GM19099 (cell line): ENCODE data around the gene PDE7B.

Source experiments
- POLR2A ChIP-seq: IDR thresholded peaks from 3 replicates; pipeline ENCODE4 v1.6.1; 2011; ENCODE audit warnings: low read depth; ENCODE audit not compliant: insufficient read length; ENCODE audit errors: extremely low read depth

Gene PDE7B

DNA sequence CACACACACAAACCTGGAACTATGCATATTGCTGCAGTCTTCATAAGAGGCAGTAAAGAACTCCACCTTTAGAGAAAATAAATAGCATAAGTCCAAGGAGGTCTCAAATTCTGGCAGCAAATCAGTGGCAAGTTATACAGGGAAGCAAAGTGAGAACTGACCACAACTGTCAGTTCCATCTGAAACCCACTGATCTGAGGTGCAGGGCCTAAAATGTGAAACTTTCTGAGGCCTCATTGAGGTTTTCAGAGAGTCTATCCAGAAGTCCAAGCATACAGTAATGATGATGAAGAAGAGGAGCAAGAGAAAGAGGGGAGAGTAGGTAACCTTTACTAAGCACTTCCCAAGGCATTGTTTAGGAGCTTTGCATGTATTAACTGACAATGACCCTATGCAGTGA, 362.4 kb downstream of the PDE7B start:
- no peak for TF ChIP-seq POLR2A

DNA sequence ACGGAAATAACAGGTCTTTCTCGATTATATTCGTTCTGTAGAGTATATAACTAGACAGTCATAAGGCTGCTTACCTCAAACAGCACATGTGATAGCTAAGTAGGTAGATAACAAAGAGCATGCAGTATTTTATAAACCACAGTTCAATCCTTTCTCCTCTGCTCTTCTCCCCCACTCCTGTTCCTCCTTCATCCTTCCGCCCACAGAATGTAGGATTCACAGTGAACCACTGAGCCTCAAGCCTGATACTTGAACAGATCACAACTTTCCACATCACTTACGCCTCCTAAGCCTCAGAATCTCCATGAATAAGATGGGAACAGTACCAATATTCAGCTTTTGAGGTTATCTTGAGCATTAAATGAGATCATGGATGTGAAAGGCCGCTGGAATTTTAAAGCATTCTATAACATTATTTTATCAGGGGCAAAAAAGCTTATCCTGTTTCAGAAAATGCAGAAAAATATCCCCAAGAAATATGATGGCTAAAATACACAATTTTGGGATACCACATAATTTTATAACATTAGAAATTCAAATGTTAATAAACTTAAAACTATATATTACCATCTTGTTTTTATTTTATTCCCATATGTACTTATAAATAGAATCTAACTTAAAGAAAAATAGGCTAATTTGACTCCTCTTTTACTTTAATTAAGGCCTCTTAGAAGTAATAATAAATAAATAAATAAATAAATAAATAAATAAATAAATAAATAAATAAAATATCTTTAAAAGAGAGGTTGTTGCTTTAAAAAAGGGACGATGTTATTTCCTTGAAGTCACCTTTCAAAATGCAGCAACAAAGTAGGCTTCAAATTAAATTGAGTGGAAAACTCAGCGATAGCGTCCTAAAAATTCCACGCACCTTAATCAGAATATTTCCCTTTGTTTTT, 365.3 kb downstream of the PDE7B start:
- TF ChIP-seq POLR2A, result no peak

DNA sequence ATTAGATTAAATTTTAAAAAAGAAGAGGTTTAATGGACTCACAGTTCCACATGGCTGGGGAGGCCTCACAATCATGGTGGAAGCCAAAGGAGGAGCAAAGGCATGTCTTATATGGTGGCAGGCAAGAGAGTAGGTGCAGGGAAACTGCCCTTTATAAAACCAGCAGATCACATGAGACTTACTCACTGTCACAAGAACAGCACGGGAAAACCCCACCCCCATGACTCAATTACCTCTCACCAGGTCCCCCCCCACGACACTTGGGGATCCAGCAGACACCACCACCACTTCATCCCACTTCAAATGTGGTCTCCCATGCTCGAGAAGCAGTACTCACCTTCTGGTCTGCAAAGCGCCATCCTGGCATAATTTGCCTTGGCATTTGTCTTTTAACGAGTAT, 374.0 kb downstream of the PDE7B start:
- no peak for TF ChIP-seq POLR2A

DNA sequence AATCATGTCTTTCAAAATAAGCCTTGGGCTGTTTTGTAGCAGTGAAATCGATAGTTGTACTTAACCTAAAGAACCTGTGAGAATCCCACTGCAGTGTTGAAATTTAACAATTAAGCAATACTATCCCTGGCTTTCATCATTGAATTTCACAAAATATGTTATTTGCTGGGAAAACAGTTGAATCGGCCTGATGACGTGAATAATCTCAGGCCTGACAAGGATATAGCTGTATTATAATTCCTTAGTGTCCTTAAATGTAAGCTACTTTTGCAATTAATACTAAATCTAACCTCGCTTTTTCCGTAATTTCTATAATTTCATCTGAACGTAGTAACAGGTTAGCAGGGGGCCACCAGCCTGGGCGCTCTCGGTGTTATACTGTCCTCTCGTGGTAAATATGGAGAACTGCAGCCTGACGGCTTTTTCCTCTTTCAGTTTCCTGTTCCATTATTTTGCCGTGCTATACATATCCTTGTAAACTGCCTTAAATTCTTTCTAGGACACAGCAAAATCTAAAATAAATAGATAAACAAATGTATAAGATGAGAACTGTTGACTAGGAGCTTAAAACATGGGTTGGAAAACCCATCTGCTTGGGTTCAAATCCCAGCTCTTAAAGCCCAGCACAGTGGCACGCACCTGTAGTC, 374.6 kb downstream of the PDE7B start:
- TF ChIP-seq POLR2A, result no peak

DNA sequence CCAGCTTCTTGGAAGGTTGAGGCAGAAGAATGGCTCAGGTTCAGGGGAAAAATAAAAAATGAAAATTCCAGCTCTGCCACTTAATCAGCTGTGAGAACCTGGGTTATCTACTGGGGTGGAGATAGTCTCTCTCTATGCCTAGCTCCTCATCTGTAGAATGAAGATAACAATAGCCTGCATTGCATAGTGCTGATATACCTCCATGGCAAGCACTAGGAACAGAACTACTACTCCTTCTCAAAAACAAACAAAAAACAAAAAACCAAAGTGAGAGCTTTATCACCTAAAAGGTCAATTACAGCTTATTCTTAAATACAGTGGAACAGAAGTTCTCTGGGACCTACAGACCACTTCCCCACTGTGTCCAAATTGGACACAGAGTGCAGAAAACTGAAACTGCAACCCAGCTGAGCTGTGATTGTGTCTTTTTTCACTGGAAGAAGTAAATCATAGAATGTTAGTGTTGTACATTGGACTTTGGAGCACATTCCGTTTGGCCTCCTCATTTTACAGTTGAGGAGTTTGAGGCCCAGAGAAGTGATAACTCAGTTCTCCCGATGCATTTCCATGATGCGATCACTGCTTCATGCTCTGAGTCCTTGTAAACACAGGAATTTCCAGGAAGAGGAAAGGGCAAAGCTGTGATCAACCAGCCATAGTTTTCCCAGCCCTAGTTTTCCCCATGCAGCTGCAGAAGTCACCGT, 375.3 kb downstream of the PDE7B start:
- no peak for TF ChIP-seq POLR2A

DNA sequence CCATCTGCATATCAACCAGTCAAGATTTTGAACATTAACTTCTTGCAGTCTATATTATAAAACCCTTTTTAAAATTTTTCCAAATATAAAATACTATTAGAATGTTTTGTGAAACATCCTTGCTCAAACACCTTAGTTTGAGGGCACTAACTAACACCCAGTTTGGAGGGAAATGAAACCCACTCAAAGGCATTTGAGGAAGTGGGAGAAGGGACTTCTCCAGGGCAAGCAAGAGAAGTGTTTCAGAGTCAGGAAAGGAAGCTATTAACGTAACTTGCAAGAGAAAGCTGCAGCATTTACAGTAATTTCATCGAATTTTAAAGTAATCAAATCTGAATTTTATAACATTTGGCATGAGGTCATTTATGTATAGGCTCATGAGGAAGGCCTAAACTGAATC, 377.3 kb downstream of the PDE7B start:
- no peak for TF ChIP-seq POLR2A

DNA sequence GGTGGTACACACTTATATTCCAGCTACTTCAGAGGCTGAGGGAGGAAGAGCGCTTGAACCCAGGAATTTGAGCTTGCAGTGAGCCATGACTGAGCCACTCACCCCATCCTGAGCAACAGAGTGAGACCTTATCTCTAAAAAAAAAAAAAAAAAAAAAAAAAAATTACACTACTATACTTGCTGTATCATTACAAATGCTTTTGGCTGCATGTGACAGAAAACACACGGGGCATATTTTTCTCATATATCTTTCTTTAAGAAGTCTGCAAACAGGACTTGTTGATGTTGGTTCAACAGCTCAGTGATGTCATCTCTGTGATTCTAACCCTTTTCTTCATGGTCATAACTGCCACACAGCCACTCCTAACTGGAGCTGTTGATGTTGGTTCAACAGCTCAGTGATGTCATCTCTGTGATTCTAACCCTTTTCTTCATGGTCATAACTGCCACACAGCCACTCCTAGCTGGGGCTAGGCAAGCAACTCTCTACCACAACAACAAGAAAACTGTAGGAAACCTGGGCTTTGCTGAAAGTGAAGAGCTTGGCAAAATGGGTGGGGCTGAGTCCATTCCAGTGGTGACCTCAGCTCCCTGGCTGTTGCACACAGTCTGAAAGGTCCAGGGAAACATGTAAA, 378.8 kb downstream of the PDE7B start:
- no peak for TF ChIP-seq POLR2A

DNA sequence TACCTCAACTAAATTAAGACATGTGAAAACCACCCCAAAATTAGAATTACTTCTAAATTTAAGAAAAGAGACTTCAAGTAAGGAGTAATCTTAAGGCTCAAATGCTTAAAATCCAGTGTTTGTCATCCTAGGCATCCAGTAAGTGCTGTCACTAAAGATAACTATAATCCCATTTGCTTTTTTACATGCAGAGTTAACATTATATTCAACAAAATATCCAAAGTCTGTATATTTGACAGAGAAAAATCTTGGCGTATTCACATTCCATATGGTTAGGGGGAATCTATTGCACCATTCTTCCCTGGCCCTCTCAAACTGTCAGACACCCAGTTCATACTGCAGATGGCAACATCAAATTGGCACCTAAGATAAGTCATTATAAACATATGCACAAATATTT, 381.2 kb downstream of the PDE7B start:
- no peak for TF ChIP-seq POLR2A

DNA sequence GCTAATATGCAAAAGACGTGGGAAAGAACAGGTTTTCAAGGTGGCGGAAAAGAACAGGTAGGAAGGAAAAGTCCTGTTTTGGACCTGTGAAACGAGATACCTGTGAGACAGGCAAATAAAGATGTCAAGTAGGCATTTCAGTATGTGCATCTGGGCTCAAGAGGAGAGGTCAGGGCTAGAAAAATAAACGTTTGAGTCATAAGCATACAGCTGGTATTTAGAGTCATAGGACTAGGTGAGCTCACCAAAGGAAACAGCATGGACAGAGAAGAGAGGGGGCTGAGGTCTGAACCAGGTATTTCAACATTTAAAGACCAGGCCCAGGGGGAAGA, 383.7 kb downstream of the PDE7B start:
- no peak for TF ChIP-seq POLR2A

DNA sequence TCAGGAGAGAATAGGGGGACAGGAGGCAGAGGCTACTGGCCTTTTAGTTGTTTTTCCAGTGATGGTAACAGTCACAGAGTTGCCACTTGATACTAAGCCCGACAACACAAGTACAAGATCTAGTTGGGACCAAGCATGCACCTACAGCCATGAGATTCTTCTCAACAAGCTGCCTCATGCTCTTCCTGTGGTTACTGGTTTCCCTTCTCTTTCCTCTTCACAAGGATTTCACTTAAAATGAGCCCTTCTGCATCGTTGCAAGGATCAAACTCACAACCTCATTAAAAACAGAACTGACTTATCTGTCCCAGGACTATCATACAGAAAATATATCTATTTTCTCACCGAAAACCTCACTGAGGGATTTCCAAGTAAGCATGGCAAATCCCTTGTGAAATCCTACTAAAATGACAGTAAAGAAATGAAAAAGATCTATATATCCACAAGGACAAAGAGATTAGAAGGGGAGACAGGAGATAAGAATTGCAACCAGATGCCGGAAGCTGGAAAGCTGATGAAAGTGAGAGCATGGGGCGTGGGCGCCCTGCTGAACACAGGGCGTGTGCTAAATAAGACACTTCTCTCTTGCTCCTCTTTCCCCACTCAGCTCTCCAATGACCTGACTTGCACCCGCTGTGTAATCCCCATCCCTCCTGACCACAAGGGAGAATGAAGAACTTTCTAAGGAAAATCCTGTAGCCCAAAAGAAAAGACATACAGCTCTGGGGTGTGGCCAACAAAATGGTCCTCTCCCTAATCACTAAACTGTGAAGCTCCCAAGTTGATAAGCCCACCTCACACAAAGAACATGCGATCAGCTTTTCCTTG, 385.2 kb downstream of the PDE7B start:
- TF ChIP-seq POLR2A, result no peak

DNA sequence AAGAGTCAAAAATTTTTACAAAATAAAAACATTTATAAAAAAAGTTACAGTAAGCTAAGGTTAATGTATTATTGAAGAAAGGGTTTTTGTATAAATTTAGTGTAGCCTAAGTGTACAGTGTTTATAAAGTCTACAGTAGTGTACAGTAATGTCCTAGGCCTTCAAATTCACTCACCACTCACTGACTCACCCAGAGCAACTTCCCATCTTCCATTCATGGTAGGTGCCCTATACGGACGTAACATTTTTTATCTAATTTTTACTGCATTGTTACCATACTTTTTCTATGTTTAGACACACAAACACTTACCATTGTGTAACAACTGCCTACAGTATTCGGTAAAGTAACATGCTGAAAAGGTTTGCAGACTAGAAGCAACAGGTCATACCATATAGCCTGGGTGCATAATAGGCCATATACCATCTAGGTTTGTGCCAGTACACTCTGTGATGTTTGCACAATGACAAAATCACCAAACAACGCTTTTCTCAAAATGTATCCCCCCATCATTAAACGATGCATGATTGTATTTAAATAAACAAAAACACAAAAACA, 392.6 kb downstream of the PDE7B start:
- no peak for TF ChIP-seq POLR2A
